Upper lobe of left lung (tissue), 4 donors: ENCODE results near the gene OSTF1.

ENCODE experiments used
- CTCF ChIP-seq, 6 experiments: fragments of 450-650 bp in 4 of 6; fragments of 200-600 bp in 2 of 6; sonication (generic) in 2 of 6; IDR thresholded peaks; one replicate each; pipeline ENCODE4 v1.5.1; 2016 to 2019; ENCODE audit warnings: antibody characterized with exemption in 6 of 6
- EP300 ChIP-seq, 4 donors: sonication (generic); formaldehyde crosslinking; IDR thresholded peaks; one replicate each; pipeline ENCODE4 v1.5.1; 2017; ENCODE audit warnings: antibody characterized with exemption in 4 of 4, control low read depth in 2 of 4
- POLR2A ChIP-seq, 4 donors: fragments of 450-650 bp; IDR thresholded peaks; one replicate each; pipeline ENCODE4 v1.5.1; 2016 to 2017; ENCODE audit warnings: antibody characterized with exemption in 4 of 4, mild to moderate bottlenecking in 2 of 4
- POLR2AphosphoS5 ChIP-seq, 2 donors: sonication (generic); formaldehyde crosslinking; IDR thresholded peaks; one replicate each; pipeline ENCODE4 v1.5.1; 2017; ENCODE audit warnings: antibody characterized with exemption in 2 of 2

- TF ChIP-seq CTCF (IDR thresholded peaks at IDR 0.05): no peak
- TF ChIP-seq POLR2A (IDR thresholded peaks at IDR 0.05): no peak
- TF ChIP-seq POLR2AphosphoS5 (IDR thresholded peaks at IDR 0.05): no peak
- TF ChIP-seq EP300 (IDR thresholded peaks at IDR 0.05): no peak
Measured at GRCh38 chr9:75053869-75054268, 34.4 kb upstream of the OSTF1 start.
